ENCODE data around the gene IFT81.

DNA sequence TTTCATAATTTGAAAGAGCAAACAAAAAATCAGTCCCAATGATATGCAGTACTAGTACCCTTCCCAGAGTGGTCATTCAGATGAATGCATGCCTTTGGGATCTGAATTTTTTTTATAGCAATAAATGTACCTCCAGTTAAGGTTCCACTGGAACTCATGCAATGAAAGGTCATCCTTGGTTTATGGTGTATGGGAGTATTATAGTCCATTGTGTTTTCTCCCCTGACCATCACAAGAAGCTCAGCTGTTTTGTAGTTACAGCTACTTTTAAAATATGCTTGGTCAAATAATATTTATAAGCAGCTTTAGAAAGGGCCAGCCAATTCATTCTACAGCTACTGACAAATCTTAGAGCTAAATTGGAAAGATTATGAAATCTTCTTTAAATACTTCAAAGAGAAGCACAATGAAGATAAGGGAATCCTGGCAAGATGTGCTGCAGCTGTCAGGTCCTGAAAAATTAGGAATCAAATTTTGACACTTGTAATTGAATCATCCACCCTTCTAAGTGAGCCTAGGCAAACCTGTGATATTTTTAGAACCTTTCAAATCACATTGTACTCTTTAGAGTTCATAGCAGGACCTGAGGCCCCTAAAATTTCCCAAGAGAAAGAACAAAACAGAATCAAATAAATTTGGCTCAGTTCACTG lies 46.5 kb downstream of the IFT81 start:
- TF ChIP-seq, protein P1, sequence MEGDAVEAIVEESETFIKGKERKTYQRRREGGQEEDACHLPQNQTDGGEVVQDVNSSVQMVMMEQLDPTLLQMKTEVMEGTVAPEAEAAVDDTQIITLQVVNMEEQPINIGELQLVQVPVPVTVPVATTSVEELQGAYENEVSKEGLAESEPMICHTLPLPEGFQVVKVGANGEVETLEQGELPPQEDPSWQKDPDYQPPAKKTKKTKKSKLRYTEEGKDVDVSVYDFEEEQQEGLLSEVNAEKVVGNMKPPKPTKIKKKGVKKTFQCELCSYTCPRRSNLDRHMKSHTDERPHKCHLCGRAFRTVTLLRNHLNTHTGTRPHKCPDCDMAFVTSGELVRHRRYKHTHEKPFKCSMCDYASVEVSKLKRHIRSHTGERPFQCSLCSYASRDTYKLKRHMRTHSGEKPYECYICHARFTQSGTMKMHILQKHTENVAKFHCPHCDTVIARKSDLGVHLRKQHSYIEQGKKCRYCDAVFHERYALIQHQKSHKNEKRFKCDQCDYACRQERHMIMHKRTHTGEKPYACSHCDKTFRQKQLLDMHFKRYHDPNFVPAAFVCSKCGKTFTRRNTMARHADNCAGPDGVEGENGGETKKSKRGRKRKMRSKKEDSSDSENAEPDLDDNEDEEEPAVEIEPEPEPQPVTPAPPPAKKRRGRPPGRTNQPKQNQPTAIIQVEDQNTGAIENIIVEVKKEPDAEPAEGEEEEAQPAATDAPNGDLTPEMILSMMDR (IDR thresholded peaks at IDR 0.05): no peak
- TF ChIP-seq POLR2AphosphoS5 (IDR thresholded peaks at IDR 0.05; ENCODE audit: low read depth, low read length): no peak
- TF ChIP-seq, protein P2, sequence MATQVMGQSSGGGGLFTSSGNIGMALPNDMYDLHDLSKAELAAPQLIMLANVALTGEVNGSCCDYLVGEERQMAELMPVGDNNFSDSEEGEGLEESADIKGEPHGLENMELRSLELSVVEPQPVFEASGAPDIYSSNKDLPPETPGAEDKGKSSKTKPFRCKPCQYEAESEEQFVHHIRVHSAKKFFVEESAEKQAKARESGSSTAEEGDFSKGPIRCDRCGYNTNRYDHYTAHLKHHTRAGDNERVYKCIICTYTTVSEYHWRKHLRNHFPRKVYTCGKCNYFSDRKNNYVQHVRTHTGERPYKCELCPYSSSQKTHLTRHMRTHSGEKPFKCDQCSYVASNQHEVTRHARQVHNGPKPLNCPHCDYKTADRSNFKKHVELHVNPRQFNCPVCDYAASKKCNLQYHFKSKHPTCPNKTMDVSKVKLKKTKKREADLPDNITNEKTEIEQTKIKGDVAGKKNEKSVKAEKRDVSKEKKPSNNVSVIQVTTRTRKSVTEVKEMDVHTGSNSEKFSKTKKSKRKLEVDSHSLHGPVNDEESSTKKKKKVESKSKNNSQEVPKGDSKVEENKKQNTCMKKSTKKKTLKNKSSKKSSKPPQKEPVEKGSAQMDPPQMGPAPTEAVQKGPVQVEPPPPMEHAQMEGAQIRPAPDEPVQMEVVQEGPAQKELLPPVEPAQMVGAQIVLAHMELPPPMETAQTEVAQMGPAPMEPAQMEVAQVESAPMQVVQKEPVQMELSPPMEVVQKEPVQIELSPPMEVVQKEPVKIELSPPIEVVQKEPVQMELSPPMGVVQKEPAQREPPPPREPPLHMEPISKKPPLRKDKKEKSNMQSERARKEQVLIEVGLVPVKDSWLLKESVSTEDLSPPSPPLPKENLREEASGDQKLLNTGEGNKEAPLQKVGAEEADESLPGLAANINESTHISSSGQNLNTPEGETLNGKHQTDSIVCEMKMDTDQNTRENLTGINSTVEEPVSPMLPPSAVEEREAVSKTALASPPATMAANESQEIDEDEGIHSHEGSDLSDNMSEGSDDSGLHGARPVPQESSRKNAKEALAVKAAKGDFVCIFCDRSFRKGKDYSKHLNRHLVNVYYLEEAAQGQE (IDR thresholded peaks at IDR 0.05; ENCODE audit: insufficient read depth in 1 of 2, low read depth in 2 of 2, low read length in 1 of 2): no peak

Measured in Panc1 (cell line).